GM21515 (cell line): Measurements from ENCODE around the gene EFNA3.

Source experiments
- ATAC-seq: cut with Tn5 transposase; IDR thresholded peaks from one replicate; pipeline ENCODE4 v1.9.1; 2021; ENCODE audit not compliant: unreplicated experiment

Gene EFNA3

DNA sequence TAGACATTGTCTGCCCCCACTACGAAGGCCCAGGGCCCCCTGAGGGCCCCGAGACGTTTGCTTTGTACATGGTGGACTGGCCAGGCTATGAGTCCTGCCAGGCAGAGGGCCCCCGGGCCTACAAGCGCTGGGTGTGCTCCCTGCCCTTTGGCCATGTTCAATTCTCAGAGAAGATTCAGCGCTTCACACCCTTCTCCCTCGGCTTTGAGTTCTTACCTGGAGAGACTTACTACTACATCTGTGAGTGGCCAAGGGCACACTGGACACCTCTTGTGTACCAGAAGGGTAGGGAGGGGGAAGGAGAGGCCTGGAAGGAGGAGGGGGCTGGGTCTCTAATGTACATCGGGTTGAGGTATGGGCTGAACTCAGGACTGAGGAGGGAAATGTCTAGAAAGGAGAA is 11.9 kb upstream of the EFNA3 start:
- ATAC-seq: no peak

DNA sequence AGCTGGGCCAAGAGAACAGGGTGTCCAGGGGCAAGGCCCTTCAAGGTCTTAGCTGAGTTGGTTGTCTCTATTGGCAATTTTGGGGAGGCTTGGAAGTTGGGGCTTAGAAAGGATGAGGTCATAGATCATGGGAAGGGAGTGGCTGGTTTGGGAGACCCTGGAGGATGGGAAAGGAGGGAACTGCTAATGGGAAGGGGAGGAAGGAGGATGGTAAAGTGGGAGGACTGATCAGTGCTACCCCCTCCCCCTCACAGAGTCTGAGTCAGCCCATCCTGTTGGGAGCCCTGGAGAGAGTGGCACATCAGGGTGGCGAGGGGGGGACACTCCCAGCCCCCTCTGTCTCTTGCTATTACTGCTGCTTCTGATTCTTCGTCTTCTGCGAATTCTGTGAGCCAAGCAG is 10.0 kb upstream of the EFNA3 start:
- no peak for ATAC-seq

DNA sequence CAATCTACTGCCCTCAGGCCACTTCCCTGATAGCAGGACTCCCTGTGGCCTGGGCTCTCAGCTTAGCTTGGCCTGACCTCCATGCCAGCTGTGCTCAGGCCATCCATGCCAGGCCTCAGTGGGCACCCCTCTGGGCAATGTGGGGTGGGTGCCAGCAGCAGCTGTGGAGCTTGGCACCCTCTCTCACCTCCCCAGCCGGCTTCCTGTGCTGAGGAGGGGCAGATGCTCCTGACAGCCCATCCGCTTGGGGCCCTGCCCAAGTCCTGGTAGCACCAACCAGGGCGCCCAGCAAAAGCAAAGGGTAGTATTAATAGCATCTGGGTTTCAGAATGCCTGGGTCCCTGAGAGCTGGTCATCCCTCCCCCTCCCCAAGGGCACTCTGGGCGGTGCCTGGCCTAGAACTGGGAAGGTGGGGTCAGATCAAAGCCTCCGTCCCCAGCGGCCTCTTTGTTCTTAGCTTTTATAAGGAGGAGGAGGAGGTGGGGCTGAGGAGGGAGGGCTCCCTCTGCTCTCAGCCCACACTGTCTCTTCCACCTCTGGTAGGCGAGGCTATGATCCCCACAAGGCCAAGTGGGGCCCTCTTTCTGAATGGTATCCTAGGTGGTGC is 9.0 kb upstream of the EFNA3 start:
- ATAC-seq: no peak

DNA sequence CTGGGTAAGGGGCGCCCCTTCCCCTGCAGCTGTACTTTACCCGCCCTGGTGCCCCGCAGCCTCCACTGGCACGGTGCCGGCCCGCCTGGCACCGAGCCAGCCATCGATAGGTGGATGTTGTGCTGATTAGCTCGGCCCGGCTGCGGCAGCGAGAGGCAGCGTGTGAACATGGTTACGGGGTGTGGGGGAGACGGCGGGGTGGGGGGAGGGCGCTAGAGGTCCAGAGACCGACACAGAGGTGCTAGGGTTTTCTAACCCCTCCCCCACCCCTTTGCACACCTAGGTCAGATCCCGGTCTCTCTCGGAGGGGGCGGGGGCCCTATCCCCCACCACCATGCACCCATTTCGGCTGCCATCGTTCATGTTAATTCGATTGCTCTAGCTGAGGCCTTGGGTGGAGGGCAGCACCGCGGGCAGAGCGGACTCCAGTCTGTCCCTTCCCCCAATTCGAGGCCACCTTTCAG is 8.4 kb upstream of the EFNA3 start:
- no peak for ATAC-seq

DNA sequence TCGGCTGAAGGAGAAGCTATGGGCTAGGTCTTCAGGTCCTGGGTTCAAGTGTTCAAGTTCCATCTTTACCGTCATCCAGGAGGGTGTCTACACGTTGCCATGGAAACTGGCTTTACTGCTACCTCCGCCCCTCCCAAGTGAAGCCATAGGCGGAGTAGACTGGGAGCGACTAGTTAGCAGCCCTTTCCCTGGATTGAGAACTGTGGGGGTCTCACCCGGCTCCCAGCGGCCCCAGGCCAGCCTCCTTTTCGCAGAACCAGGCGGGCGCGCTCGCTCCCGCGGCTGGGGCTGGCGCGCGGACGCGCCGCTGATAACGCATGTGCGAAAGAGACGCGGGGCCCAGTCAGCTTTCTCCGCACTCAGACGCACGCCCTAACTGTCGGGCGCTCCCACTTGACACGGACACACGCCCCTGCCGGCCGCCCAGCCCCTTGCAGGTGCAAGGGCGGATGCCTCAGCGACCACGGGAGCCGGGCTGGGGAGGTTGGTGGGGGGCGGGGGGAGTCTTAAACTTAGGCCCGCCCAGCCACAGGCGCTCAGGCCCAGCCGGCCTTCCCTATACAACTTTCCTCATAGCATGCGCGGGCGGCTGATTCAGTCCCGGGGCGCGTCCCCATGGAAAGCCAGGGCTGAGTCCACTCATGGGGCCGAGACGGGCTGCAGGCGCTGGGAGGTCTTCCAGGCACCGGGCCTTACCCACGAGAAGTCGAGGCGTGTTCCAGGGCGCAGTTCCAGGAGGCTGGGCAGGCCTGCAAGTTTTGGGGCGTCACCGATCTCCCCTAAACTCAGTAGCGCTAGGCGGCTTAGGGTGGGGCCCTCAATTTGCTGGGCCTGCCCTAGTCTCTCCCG is 7.7 kb upstream of the EFNA3 start:
- ATAC-seq: no peak

DNA sequence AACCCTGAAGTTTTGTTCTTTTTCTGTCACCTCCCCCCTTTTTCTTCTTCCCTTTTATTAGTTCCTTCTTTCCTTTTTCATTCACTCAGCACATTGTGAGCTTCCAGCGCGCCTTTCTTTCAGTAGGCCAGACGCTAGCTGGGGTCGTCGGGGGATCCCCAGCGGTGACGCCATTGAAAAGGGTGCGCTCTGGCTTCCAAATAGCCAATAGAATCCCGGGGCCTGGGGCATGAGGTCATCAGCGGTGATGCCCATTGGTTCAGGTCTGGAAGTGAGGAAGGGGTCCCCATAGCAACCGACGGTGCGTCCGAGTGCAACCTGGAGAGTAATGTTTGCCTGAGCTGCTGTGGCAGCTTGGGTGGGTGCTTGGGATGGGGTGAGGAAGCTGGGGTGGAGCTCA is 6.9 kb upstream of the EFNA3 start:
- no peak for ATAC-seq

DNA sequence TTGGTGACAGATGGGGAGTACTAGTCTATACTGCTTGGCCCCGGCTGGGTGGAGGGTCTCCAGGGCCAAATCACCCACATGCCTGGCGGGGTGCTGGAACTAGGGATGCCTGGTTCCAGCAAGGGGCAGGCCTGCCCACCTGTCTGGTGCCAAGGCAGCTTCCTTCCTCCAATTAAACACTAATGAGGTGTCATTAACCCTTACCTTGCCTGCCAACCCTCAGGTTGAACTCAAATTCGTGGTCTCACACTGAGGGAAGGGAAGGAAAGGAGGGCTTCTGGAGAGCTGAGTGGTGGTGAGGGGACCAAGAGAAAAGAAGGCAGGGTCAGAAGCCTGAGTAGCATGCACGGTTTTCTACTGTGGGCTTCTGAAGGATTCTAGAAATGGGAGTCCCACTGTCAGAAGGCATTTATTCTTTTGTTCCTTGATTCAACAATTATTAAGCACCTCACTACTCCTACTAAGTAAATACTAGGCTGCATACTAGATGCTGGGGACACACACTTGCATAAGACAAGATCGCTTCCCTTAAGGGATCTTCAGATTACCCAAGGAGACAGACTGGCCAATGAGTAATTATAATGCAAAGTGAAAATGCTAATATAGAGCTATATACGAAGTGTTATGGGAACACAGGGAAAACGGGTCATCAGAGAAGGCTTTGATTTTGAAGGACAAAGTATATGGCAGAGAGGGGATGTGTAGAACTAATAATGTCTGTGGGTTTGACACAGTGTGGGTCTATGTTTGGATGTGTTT is 5.9 kb upstream of the EFNA3 start:
- ATAC-seq: no peak

DNA sequence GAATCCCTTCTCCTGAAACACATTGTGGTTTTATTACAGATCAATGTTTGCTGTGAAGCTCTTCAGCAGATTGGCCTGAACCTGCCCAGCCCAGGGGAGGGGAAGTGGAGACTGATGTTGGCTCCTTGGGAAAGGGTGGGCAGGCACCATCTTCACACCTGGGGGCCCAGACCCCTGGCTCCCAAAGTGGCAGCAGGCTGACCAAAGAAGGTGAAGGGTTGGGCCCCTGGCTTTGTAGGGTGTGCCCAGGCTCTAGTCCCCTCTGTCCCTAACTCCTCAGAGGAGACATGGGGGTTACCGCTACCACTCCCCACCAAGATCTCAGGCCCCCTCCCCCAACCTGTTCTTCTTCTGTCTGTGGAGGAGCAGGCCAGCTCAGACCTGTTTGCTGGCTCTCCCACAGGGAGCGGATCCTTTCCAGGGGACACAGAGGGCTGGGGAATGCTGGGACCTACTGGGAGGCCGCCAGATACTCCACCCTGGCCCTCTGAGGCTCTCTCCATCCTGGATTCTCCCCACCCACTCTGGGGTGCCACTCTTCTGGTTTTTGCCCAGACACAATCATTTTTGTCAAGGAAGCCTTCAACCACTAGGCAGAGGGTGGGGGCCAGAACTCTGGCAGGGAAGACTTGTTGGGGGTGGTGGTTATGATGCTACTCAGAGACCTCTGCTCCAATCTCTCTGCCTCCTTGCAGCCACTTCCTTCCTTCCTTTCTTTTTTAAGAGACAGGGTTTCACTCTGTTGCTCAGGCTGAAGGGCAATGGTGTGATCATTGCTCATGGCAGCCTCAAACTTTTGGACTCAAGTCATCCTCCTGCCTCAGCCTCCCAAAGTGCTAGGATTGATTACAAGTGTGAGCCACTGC is 5.0 kb upstream of the EFNA3 start:
- ATAC-seq: no peak

DNA sequence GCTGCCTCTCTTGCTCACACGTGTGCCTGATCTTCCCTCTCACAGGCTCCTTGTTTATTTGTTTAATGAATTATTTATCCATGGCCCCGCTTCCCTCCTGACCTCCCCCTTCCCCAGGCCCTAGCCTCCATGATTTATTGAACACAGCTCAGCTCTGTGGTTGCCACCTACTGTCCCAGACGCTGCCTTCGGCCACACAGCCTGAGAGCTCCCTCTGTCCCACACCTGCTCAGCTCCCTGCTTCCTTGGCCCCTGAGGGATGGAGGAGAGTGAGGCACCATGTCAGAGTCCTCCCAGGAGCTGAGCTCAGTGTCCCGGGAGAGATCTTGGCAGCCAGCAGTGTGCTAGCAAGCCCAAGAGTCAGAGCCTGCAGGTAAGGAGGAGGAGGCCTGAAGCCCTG is 3.1 kb upstream of the EFNA3 start:
- ATAC-seq: no peak

DNA sequence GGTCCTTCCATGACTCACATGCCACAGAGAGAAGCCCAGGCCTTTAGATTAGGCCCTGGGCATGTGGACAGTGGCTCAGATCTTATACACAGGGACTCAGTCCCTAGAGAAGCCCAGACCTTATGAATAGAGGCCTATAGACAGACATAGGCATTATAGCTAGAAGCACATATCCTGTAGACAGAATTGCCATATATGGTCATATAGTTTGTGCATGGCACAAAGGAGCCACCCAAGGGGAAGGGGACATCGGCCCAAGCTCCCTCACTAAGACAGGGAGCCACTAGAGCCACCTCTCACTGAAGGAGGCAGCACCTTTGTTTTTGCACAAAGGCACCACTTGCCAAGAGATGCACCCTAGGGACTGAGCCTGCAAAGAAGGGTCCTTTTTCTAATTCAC is 2.3 kb upstream of the EFNA3 start:
- no peak for ATAC-seq

DNA sequence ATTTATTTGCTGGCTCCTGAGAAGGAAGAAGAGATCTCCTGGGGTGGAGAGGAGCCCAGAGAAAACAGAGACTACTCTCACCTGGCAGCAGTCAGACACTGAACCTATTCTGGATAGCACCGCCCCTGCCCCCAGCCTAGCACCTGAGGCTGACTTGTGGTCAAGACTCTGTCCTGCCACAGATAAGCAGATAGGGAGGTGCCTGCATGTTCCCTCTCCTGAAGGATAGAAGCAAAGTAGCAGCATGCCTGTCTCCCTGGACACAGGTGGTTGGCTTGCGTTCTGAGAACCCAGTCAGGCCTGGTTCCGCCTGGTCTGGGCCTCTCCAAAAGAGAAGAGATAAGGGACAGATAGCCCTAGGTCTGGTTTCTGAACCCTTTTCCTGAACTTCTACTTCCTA is 1.3 kb upstream of the EFNA3 start:
- no peak for ATAC-seq

DNA sequence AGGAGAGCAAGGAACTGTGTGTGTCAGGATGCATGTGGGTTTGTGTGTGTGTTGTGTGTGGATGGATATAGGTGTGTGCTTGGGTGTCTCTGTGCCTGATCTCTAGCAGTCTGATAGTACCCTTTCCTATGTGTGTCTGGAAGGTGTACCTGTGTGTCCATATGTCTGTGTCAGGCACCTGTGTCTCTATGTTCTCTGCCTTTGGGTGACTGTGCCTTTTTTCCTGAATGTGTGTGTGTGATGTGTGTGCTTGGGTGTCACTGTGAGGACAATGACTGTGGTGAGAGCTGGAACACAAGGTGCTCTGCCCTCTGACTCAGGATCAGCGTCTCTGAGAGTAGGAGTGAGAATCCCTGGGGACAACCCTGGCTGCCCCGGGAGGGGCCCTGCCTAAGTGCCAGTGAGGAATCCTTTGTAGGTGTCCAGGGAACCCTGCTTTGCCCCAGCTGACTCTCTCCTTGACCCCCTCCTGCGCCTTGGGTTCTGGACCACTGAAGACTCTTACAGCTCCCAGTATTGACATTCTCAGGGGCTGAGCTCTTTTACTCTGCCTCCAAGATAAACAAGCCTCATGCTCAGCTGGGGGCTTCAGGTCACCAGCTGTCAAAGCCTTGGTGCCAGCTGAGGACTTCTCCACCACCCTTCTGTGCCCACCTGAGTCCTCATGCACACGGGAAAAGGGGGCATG is 735 bp upstream of the EFNA3 start:
- no peak for ATAC-seq

DNA sequence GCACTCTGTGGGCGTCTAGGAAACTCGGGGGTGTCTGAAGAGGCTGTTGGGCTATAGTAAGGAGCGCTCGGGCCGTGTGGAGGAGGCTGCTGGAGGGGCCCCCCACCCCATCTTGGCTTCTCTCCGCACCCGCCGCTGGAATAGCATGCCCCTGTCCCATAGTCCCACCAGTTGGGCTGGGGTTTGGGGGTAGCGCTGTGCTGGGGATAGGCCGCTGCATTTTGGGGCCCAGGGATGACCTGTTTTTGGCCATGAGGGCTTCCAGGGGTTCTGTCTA is 511 bp downstream of the EFNA3 start:
- ATAC-seq: no peak

DNA sequence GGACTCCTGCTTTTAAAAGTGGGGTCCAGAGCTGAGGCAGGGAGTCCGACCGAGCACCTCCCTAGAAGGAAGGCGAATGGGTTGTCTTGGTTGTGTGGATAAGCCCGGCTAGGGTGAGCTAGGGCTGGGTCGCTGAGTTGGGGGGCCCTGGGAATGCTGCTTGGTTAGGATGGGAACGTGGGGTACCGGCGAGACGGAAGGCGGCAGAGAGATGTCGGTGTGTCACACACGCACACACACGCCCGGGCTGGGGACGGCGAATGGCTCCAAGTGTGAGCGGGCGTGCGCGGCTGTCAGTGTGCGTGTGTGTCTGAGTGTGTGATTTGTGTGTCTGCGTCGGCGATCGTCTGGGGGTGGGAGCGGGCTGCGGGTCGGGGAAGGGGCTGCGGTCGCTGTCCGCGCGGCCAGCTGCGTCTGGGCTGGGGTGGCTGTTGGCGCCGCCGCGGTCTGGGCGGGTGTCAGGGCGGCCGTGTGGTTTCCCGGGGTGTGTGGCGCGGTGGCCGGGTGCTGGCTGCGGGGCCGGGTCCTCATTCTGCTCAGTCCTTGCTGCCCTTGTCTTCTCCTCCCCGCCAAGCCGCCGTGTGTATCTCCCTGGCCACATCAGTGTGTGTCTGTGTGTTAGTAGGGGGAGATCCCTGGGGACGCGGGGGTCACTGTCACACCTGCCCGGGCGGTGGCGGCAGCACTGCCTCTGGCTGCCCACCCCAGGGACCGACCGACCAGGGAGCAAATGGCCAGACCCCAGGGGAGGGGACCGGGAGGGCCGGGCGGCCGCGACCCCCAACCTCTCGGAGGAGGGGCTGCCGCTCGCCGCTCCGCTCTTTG is 1.1 kb downstream of the EFNA3 start:
- ATAC-seq: no peak

DNA sequence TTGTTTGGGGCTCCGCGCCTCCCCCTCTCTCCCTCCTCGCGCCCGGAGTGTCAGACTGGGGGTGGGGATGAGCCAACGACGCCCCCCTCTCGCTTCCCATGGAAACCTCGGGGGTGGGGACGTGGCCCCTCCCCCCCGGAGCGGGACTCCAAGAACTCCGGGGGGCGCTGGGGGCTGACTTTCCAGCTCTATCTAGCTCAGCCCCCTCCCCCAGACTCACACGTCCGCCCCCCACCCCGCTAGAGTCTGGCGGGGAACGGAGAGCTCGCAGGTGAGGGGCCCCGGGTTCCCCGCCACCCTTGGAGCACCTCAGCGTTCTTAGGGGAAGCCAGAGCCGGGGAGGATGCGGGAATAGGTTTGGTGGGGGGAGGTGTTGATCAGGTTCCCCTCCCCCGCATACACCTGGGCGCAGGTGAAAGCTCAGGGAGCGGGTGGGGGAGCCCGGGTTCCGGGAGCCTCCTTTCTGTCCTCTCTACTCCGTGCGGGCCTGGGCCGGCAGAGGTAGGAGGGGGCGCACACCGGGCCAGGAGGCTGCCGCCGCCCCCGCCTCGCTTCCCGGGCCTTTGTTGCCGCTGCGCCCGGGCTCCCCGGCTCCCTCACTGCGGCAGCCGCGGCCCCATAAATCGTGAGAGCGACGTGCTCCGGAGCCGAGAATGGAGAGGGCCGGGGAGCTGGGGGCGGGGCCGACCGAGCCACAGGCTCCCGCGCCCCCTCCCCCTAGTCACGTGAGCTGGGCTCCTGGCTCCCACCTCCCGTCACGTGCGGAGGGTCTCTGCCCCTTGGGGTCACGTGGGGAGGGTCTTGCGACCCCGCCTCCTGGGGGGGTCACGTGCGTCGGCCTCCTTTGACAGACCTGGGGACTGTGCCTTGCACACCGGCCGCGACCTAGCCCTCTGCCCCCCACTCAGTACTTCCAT is 1.9 kb downstream of the EFNA3 start:
- no peak for ATAC-seq

DNA sequence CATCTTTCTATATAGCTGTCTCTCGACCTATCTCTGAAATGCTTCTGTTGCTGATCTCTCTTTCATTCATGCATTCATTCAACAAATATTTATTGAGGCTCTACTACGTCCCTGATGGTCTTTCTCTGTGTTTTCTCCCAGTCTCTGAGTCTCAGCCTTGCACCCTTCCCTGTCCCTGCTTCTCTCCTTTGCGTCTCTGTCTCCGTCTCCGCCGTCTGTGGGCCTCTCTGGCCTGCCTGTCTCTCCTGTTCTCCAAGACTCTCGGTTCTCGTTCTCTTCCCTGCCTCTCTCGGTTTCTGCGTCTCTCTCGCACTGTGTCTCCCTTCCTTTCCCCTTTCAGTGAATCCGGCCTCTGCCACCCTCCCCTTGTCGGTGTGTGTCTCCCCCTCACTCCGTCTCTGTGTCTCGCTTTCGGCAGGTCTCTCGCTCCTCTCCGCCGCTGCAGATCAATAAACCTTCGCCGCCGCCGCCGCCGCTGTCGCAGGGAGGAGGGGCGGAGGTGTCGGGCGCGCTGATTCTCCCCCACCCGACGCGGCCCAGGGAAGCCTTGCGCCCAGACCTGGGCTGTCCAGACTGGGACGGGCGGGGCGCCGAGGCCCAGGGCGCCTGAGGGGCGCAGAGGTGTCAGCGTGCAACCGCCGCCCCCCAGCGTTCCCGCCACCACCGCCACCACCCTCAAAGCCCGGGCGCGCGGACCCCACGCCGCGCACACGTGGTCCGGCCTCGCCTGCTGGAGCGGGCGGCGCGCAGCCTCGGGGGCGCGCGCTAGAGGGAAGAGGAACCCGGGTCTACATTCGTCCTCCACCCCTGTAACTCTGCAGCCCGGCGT is 3.0 kb downstream of the EFNA3 start:
- no peak for ATAC-seq

DNA sequence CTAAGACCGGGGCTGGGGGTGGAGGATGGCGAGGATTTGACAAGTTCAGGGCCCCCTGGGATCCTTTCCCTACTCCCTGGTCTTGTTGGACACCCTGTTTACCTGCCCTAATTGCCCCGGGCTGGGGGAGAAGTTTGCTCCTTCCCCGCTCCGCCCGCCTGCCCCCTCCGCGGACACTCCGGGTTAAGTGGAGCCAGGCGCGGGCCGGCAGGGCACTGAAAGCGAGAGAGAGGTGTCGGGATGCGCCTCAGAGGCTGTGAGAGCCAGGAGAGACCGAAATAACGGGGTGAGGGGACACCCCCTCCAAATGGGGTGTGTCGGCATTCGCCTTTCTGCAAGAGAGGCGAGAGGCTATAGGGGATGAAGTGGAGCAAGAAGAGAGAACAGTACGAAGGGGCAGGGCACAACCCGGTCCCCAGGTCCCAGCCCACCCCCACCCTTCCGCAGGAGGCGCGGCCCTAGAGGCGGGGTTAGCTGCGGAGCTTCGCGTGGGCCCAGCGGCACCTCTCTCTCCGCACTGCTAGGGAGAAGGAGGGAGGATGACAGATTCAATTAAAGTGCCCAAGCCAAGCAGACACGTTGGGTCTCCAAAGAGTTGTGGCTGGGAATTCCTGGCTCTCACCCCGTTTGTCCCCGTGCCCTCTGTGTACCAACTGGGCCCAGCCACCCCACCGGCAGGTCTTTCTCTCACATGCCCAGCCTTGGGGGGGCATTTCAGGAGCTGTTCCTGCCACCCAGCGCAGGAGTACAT is 3.8 kb downstream of the EFNA3 start:
- ATAC-seq: no peak
